Activated gamma-delta T cell treated with Interleukin-2 at 50 U/mL for 16 hours (primary cell): ENCODE results near the gene SPEF2.

Experiments used
- DNase-seq: peaks from one replicate; pipeline ENCODE4 v3.0.0-alpha.2; 2020

The SPEF2 gene

DNA sequence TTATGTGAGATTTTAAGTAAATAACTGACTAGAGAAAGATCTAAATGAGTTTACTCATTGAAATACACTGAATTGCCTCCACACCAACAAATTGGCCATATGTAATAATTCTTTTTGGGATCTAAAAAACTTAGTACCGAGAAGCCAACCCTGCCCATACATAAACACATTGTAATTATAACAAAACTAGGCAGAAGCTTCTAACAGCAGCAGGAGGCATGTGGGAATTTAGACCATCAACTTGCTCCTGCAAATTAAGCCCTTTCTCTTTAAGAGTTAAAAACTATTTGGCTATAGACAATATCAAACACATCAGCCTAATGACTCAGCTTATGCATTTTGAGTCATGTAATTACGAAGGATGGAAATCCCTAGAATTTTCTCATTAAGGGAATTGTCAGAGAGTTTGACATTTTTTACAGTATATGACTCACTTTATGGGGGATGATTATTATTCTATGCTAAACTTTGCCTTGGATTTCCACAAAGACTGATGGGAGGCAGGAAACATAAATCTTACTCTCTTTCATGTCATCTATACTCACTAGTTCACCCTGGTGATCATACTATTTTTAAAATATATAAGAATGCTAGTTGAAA is 240.0 kb downstream of the SPEF2 start:
- no peak for DNase-seq

DNA sequence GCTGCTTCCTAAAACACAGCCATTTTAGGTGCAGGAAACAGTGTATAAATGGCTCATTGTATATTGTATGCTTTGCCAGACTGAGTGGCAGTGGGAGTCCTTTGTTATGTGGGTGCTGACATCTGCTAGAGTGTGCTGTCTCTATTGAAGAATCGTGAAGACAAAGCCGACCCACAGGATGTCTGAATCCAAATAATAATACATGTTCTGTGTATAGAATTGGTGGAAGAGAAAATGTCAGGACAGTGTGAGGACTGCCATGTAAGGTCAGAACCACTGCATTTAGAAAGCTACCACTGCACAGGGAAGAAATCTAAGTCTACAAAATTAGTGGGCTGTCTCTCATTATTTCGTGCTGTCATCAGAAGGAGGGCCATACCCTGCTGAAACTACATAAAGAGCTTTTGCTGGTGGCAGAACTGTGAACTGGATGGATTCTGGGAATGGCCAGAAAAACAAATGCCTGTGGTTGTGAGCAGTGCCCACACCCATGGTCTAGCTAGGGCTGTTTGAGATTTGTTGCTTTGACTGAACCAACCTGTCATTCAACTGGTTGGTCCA is 241.5 kb downstream of the SPEF2 start:
- DNase-seq: no peak

DNA sequence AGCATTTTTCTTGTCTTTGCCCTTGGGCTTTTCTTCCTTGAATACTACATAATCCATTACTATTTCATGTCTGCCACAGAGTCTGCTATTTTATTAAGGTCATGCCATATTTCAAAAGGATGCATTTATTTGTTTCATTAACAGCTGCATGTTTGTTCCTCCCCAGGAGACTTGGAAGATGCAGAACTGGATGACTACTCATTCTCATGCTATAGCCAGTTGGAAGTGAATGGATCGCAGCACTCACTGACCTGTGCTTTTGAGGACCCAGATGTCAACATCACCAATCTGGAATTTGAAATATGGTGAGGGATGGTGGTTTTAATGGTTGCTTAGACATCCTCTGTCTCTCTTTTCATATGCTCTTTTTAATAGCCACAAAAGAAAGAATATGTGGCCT is 243.0 kb downstream of the SPEF2 start:
- no peak for DNase-seq

DNA sequence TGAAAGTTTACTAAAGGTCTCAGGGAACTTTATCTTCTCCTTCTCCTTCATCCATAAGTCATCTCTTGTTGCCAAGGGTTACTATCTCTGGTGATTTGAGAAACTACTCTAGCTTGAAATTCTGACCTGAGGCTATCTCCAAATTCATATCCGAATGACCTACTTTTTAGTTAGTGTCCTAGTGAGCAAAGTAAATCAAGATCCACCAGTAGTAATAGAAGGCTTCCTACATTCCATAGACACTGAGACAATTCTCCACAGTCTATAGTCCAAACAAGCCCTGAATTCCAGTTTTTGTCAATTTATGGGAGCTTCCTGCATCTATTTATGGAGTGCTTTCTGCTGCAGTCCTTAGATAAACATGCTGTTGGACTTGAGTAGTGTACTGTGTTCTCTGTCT is 244.1 kb downstream of the SPEF2 start:
- no peak for DNase-seq

DNA sequence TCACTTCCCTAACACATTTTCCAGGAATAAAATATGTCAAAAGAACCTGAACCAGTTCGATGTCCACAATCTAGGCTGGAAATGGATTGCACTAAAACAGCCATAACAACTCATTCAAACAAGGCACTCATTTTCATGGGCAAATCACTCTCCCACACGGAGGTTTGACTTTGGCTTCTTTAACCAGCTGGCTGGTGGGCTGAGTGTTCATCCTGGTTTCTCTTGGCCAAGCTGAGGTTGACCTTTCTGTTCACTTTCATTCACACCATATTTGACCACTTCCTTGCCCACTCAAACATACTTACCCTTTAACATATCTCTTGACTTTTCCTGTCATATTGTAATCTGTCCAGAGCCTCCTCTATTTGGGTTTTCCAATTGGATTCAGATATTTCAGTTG is 244.5 kb downstream of the SPEF2 start:
- no peak for DNase-seq

DNA sequence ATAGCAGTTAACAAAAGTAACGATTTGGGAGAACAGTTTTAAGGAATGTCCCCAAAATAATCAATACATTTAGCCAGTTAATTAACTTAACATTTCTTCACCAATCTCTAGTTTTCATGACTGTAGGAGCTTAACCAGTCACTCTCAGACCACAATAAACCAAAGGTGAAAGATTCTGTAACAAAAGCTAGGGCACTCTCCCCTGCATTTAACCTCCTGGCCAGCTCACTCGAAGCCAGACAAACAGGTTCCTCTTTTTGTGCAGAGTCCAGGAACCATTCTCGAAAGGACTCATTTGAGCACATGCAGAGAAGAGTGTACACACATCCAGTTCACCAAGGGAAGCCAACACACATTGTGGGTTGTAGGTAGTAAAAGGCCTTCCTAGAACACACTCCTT is 245.5 kb downstream of the SPEF2 start:
- no peak for DNase-seq
